Measurements from ENCODE around the gene VCAN. TPM values are rescaled to one million over a fixed set of nuclear protein-coding genes. Genes with fewer than 3 reads are reported as not detected.

Gene VCAN
- total and polyA plus RNA-seq, 3 donors from 2014 or later, result 15.7 to 23.4 (median 22.8) TPM

GRCh38 chr5:83562791-83563557, 91.4 kb downstream of the VCAN start:
- 35 to 52% methylated on average over 5 of the region's 5 CpGs for WGBS, 2 donors

DNA sequence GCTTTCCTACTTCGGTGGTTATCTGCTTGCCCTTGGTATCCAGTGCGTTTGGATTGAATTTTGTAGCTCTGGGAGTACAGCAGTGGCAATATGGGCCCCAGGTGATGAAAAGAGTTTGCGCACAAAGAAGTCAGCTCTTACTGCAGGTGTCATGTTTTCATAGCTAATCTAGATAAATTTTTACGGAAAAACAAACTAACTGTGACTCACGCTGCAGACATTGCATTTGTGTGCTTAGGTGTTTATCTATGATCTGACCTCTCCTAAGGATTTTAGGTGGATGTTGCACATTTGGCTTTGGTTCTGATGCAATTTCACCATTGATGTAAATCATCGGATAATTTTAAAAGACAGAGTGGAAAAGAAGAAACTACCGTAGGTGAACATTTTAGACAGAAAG, 92.1 kb downstream of the VCAN start:
- intact Hi-C loops (cut with DNase I; ENCODE audit: low total_unique reads), result no loop called here
- H3K27ac ChIP-seq, result peak overlapping the region in 1 of 2 donors; percentile 27
- no peaks in the 10 kb centered on the region for H3K9me3 ChIP-seq
- no peak for DNase-seq
- H3K27me3 ChIP-seq, result no peaks in the 10 kb centered on the region
- H3K36me3 ChIP-seq (ENCODE audit: low read depth, missing control alignments), result no peaks in the 10 kb centered on the region
- TF ChIP-seq POLR2A (IDR thresholded peaks at IDR 0.05), result no peak
- TF ChIP-seq, protein P1, sequence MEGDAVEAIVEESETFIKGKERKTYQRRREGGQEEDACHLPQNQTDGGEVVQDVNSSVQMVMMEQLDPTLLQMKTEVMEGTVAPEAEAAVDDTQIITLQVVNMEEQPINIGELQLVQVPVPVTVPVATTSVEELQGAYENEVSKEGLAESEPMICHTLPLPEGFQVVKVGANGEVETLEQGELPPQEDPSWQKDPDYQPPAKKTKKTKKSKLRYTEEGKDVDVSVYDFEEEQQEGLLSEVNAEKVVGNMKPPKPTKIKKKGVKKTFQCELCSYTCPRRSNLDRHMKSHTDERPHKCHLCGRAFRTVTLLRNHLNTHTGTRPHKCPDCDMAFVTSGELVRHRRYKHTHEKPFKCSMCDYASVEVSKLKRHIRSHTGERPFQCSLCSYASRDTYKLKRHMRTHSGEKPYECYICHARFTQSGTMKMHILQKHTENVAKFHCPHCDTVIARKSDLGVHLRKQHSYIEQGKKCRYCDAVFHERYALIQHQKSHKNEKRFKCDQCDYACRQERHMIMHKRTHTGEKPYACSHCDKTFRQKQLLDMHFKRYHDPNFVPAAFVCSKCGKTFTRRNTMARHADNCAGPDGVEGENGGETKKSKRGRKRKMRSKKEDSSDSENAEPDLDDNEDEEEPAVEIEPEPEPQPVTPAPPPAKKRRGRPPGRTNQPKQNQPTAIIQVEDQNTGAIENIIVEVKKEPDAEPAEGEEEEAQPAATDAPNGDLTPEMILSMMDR (IDR thresholded peaks at IDR 0.05), result no peak
- no peak overlapping the region for H3K4me3 ChIP-seq
- H3K4me1 ChIP-seq, result peaks cover 13% of the 10 kb centered on the region
- 56 to 58% methylated on average over 7 of the region's 7 CpGs for WGBS, 2 donors

More at GRCh38 chr5:83562791-83563557, 91.4 kb downstream of the VCAN start:
- Histone ChIP-seq H3K4me1 (peaks cover 13% of the 10 kb centered on the region), H3K27me3 (no peaks in the 10 kb centered on the region), H3K36me3 (ENCODE audit: low read depth, missing control alignments) (no peaks in the 10 kb centered on the region), H3K9me3 (no peaks in the 10 kb centered on the region), H3K27ac (peak overlapping the region; percentile 27 to 42), H3K4me3 (no peak overlapping the region)
- TF ChIP-seq, protein P1 (IDR thresholded peaks at IDR 0.05), result no peak
- no peak for TF ChIP-seq POLR2A (IDR thresholded peaks at IDR 0.05)
- no peak for DNase-seq
- intact Hi-C loops (cut with DNase I; ENCODE audit: low total_unique reads), result no loop called here

GRCh38 chr5:83564069-83564749, 92.7 kb downstream of the VCAN start:
- no peak overlapping the region for H3K4me3 ChIP-seq
- WGBS, 2 donors, result 29 to 35% methylated on average over 5 of the region's 5 CpGs
- peaks cover 13% of the 10 kb centered on the region for H3K4me1 ChIP-seq
- no peaks in the 10 kb centered on the region for H3K27me3 ChIP-seq
- TF ChIP-seq POLR2A (IDR thresholded peaks at IDR 0.05), result no peak
- TF ChIP-seq, protein P1 (IDR thresholded peaks at IDR 0.05), result peak in 2 of 3 experiments; percentile 51 to 76
- intact Hi-C loops (cut with DNase I; ENCODE audit: low total_unique reads), result no loop called here
- no peaks in the 10 kb centered on the region for H3K36me3 ChIP-seq (ENCODE audit: low read depth, missing control alignments)
- DNase-seq, result no peak
- H3K9me3 ChIP-seq, result no peaks in the 10 kb centered on the region
- no peak overlapping the region for H3K27ac ChIP-seq

DNA sequence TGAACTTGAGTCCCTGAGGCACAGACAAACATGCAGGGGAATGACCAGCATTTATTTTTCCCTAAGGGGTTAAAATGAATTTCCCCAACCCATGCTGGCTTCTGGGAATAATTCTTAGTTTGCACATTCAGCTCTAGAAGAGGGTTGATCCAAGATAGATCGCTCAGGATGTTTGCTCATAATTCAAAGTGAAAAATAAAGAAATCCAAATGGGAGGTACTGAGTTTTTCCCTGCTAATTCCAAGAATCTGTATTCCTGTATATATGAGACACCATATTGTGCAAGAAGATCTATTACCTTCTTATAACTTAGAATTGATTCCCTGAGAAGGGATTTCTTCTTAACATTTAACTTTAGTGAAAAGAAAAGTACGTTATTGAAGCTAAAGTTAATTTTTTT, 96.2 kb downstream of the VCAN start:
- Histone ChIP-seq H3K9me3 (no peaks in the 10 kb centered on the region), H3K27ac (no peak overlapping the region), H3K36me3 (ENCODE audit: low read depth, missing control alignments) (no peaks in the 10 kb centered on the region), H3K4me3 (no peak overlapping the region), H3K4me1 (peaks cover 10% of the 10 kb centered on the region), H3K27me3 (no peaks in the 10 kb centered on the region)
- TF ChIP-seq POLR2A (IDR thresholded peaks at IDR 0.05), result no peak
- TF ChIP-seq, protein P1 (IDR thresholded peaks at IDR 0.05), result no peak
- 68 to 77% methylated on average over 2 of the region's 2 CpGs for WGBS, 2 donors
- intact Hi-C loops (cut with DNase I; ENCODE audit: low total_unique reads), result no loop called here
- DNase-seq, result no peak
